Body of pancreas (tissue), 4 donors: ENCODE measurements around the gene POLR1B. TPM values are rescaled to one million over a fixed set of nuclear protein-coding genes. Genes with fewer than 3 reads are reported as not detected.
"Not testable (repeated sequence)": the region's sequence is repeated elsewhere in the genome, so short reads cannot be mapped to it uniquely, and the experiment has no call there.

ENCODE experiments used
- ATAC-seq: fragments of 150-250 bp; one replicate; pipeline ENCODE4 v1.9.1; 2016
- DNase-seq, 4 donors: peaks; one replicate each; pipeline ENCODE4 v3.0.0-alpha.2; 2019
- H3K27ac ChIP-seq, 4 donors: fragments of 200-600 bp; sonication (generic); 1 replicate in 3 of 4; 2 replicates in 1 of 4; pipeline versions ENCODE4 v1.5.1 to v1.6.1; 2016 to 2019; ENCODE audit warnings: mild to moderate bottlenecking in 1 of 4, mixed read lengths in 1 of 4, moderate library complexity in 1 of 4
- H3K27me3 ChIP-seq, 2 donors: fragments of 200-600 bp; sonication (generic); one replicate each; pipeline ENCODE4 v1.6.0; 2016; ENCODE audit warnings: mild to moderate bottlenecking in 1 of 2
- H3K36me3 ChIP-seq, 2 donors: fragments of 200-600 bp; sonication (generic); replicated peaks in 1 of 2; 2 replicates each; pipeline ENCODE4 v1.5.1; 2016; ENCODE audit warnings: low read depth in 2 of 2; ENCODE audit not compliant: insufficient read depth in 1 of 2
- H3K4me1 ChIP-seq: fragments of 200-600 bp; sonication (generic); one replicate; pipeline ENCODE4 v1.6.0; 2016
- H3K4me3 ChIP-seq, 2 donors: fragments of 200-600 bp; sonication (generic); 1 replicate in 1 of 2; 2 replicates in 1 of 2; pipeline ENCODE4 v1.5.1; 2016 to 2019
- H3K9me3 ChIP-seq, 3 donors: fragments of 200-600 bp; sonication (generic); 1 replicate in 2 of 3; 2 replicates in 1 of 3; pipeline ENCODE4 v1.5.1; 2016
- CTCF ChIP-seq, 7 experiments: fragments of 450-650 bp in 4 of 7; fragments of 200-600 bp in 3 of 7; sonication (generic) in 3 of 7; IDR thresholded peaks; one replicate each; pipeline ENCODE4 v1.5.1; 2016 to 2019; ENCODE audit warnings: antibody characterized with exemption in 7 of 7
- POLR2A ChIP-seq, 3 donors: fragments of 450-650 bp; IDR thresholded peaks; one replicate each; pipeline ENCODE4 v1.6.1; 2016; ENCODE audit warnings: antibody characterized with exemption in 3 of 3, mild to moderate bottlenecking in 2 of 3
- WGBS, 2 donors: methylation state at CpG; one replicate each; pipeline ENCODE4 v1.1.5; 2017; 5-methylcytosine and 5-hydroxymethylcytosine counted together
- intact Hi-C: fragments of 100-400 bp; cut with DNase I; formaldehyde crosslinking; loops from one replicate; pipeline ENCODE4 v1.15.1; 2023
- total RNA-seq, 2 donors: library from RNA; depleted of rRNA; stranded (reverse); fragments of >200 nt; gene quantifications; one replicate each; pipeline ENCODE4 v1.1.0, GENCODE V29; 2016

Gene POLR1B
- total RNA-seq, 2 donors from 2014 or later: 10.6 to 31.6 TPM

GRCh38 chr2:112614201-112614840 lies 72.1 kb downstream of the POLR1B start:
- Histone ChIP-seq H3K27ac (no peak overlapping the region), H3K4me3 (no peak overlapping the region), H3K27me3 (no peaks in the 10 kb centered on the region), H3K36me3 (no peaks in the 10 kb centered on the region), H3K4me1 (peaks cover 6% of the 10 kb centered on the region), H3K9me3 (no peaks in the 10 kb centered on the region)
- DNase-seq (no peak), ATAC-seq (no peak)
- intact Hi-C loops: no loop called here
- 66 to 73% methylated on average over 11 to 13 of the region's 13 CpGs for WGBS, 2 donors
- TF ChIP-seq POLR2A (IDR thresholded peaks at IDR 0.05): no peak
- TF ChIP-seq CTCF (IDR thresholded peaks at IDR 0.05): no peak

GRCh38 chr2:112615051-112615450 lies 72.8 kb downstream of the POLR1B start:
- Histone ChIP-seq H3K27ac (no peak overlapping the region), H3K4me1 (peaks cover 6% of the 10 kb centered on the region), H3K4me3 (no peak overlapping the region), H3K9me3 (no peaks in the 10 kb centered on the region), H3K36me3 (no peaks in the 10 kb centered on the region), H3K27me3 (no peaks in the 10 kb centered on the region)
- TF ChIP-seq POLR2A (IDR thresholded peaks at IDR 0.05) (no peak), CTCF (IDR thresholded peaks at IDR 0.05) (no peak)
- no peak for ATAC-seq
- intact Hi-C loops: no loop called here
- DNase-seq: no peak
- WGBS, 2 donors: 94 to 95% methylated on average over 8 of the region's 8 CpGs

- H3K27ac ChIP-seq, intact Hi-C loops, H3K4me1 ChIP-seq, H3K27me3 ChIP-seq, H3K9me3 ChIP-seq, H3K4me3 ChIP-seq, ATAC-seq, DNase-seq, H3K36me3 ChIP-seq: not testable (repeated sequence)
- WGBS, 2 donors: 85 to 91% methylated on average over 2 of the region's 2 CpGs
Observed at GRCh38 chr2:112615798-112616197, 73.5 kb downstream of the POLR1B start.

GRCh38 chr2:112618383-112618782 lies 76.1 kb downstream of the POLR1B start:
- ATAC-seq: no peak
- 80 to 87% methylated on average over 6 of the region's 6 CpGs for WGBS, 2 donors

More at GRCh38 chr2:112618383-112618782, 76.1 kb downstream of the POLR1B start:
- Histone ChIP-seq H3K27ac (no peak overlapping the region), H3K9me3 (no peaks in the 10 kb centered on the region), H3K4me1 (peaks cover 6% of the 10 kb centered on the region), H3K4me3 (no peak overlapping the region), H3K27me3 (no peaks in the 10 kb centered on the region), H3K36me3 (no peaks in the 10 kb centered on the region)
- no peak for DNase-seq
- intact Hi-C loops: no loop called here
- no peak for TF ChIP-seq POLR2A (IDR thresholded peaks at IDR 0.05)
- no peak for TF ChIP-seq CTCF (IDR thresholded peaks at IDR 0.05)
